C1 segment of cervical spinal cord (tissue), 14 donors: ENCODE measurements around the gene TMOD1.
"Not testable (repeated sequence)": the region's sequence is repeated elsewhere in the genome, so short reads cannot be mapped to it uniquely, and the experiment has no call there.

Source experiments
- DNase-seq, 14 donors: peaks; one replicate each; lab custom pipeline; 2025; lab: John Stamatoyannopoulos, UW

Gene TMOD1

GRCh38 chr9:97592126-97592525, 90.7 kb downstream of the TMOD1 start:
- DNase-seq: no peak

DNA sequence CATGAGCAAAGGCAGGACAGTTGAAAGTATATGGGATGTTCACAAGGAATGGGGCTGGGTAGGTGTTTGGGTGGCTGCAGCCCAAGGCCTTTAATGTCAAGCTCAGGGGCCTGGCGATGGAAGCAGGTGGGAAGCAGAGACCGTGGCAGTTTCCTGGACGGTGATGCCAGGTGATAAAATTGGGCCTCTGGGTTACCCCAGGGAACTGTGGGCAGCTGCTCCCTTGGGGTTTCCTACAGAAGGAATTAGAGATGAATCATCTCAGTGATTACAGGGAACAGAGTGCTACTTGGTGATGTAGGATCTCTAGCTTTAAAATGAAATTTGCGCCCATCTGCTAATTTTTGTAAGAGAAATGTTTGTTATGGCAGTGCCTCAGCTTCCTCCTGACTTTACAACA, 92.5 kb downstream of the TMOD1 start:
- DNase-seq: no peak

GRCh38 chr9:97594381-97594921, 93.0 kb downstream of the TMOD1 start:
- DNase-seq: peak in 3 of 14 donors; percentile 18 to 99 (median 63)

GRCh38 chr9:97596906-97597305, 95.4 kb downstream of the TMOD1 start:
- peak in 1 of 14 donors; percentile 96 for DNase-seq

GRCh38 chr9:97598461-97599288, 97.2 kb downstream of the TMOD1 start:
- DNase-seq: peak in 12 of 14 donors; percentile 9 to 78 (median 40)

- no peak for DNase-seq
Measured at GRCh38 chr9:97599314-97599846, 97.9 kb downstream of the TMOD1 start.

- DNase-seq: no peak
Measured at GRCh38 chr9:97600531-97601227, 99.2 kb downstream of the TMOD1 start.

- DNase-seq: no peak
Measured at GRCh38 chr9:97601228-97601898, 99.9 kb downstream of the TMOD1 start.

DNA sequence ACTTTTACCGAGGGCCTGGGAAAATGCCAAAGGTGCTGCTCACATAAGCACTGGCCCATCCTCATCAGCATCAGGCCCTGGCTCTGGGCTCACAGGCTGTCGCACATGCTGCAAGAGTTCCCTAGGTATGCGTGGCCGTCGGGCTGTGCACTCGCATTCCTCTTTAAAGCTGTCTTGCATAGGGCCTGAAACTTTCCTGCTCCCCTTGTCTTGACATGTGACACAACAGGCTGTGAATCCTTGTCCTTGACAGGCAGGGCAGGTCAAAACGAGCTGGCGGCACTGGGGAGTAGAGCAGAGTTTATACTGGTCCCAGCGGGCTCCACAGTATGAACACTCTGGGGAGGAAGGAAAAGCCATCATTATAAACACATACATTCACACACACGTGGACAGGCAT, 101.0 kb downstream of the TMOD1 start:
- no peak for DNase-seq

- no peak for DNase-seq
Measured at GRCh38 chr9:97604901-97605645, 103.6 kb downstream of the TMOD1 start.

- peak in 5 of 14 donors; percentile 18 to 64 (median 42) for DNase-seq
Measured at GRCh38 chr9:97615439-97616072, 114.1 kb downstream of the TMOD1 start.

DNA sequence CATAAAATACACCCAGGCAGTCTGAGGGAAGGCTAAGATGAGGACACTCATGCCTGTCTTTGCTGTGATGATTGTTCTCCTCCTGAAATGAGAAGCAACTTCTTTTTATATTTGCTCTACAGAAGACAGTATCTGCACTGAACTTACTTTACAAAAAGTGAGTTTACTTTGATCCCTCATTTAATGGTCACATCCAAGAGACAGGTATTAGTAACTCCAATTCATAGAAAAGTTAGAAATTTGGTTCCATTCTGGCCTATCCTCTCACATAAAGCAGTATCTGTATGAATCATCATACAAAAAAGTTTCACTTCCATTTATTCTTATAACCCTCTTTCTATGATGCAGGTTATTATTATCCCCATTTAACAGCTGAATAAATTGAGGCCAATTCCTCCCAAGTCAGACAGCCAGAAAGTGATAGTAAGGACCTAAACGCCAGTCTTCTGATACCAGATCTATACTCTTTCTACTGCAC, 116.5 kb downstream of the TMOD1 start:
- no peak for DNase-seq

- not testable (repeated sequence) for DNase-seq
Measured at GRCh38 chr9:97620063-97620462, 118.6 kb downstream of the TMOD1 start.

DNA sequence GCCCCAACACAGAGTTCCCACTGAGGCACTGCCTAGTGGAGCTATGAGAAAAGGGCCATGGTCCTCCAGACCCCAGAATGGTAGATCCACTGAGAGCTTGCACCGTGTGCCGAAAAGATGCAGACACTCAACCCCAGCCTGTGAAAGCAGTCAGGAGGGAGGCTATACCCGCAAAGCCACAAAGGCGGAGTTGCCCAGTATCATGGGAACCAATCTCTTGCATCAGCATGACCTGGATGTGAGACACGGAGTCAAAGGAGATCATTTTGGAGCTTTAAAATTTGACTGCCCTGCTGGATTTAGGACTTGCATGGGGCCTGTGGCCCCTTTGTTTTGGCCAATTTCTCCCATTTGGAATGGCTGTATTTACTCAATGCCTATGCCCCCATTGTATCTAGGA, 121.0 kb downstream of the TMOD1 start:
- not testable (repeated sequence) for DNase-seq

DNA sequence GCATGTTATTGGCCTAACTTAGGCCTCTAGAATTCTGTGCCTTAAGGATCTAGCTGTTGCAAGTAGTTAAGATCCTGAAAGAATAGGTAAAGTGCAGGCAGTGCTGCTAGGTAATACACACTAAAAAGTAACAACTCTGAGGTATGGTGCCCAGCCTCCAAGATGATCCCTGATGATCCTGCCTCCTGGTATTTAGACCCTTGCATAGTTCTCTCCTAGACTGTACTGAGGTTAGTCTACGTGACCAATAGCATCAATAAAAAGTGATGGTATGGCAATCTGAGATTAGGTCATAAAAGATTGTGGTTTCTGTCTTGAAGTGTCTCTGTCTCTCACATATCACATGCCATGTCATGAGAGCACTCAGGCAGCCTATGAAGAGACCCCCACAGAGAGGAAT, 122.5 kb downstream of the TMOD1 start:
- no peak for DNase-seq

DNA sequence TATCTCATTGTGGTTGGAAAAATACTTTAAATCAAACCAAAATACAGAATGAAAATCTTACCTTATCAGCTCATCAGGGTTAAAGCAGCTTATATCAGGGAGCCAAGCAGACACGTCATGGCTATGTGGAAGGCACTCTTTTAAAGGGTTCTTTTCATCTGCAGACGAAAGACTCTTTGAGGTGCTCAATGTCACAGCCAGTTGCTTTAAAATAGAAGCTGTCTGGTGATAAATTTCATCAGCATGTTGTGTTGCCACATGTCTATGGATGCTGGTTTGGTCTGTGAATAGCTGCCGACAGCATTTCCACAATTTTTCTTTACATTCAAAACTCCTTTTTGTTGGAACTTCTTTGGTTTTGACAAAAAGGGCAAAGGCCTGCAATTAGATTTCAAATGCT, 124.2 kb downstream of the TMOD1 start:
- DNase-seq: no peak

DNA sequence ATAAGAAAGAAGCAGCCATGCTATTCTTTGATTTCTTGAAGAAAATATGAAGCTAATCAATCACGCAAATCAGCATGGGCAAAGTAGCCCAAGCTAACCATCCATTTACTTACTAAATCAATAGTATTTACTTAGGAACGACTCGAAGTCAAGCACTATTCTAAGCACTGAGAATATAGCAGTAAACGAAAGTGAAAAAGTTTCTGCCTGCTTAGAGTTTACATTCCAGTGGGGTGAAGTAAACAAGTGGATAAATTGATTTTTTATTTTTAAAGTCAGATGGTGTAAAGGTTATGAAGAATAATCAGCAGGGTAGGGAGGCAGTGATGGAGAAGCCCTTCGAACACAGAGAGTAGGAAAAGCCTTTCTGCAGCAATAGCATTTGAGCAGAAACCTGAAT, 126.2 kb downstream of the TMOD1 start:
- no peak for DNase-seq

- no peak for DNase-seq
Measured at GRCh38 chr9:97628668-97629067, 127.2 kb downstream of the TMOD1 start.

- DNase-seq: no peak
Measured at GRCh38 chr9:97629156-97629555, 127.7 kb downstream of the TMOD1 start.

- DNase-seq: no peak
Measured at GRCh38 chr9:97630591-97630990, 129.1 kb downstream of the TMOD1 start.
